NCI-H146 (cell line): Measurements from ENCODE around the gene METAP2.

Experiments used
- DNase-seq: peaks from one replicate; lab custom pipeline; 2025; lab: John Stamatoyannopoulos, UW

The METAP2 gene

DNA sequence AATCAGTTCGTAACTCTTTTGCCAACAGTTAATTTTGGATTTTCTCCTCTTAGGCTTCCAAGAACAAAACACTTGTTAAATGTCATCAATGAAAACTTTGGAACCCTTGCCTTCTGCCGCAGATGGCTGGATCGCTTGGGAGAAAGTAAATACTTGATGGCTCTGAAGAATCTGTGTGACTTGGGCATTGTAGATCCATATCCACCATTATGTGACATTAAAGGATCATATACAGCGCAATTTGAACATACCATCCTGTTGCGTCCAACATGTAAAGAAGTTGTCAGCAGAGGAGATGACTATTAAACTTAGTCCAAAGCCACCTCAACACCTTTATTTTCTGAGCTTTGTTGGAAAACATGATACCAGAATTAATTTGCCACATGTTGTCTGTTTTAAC is 39.6 kb downstream of the METAP2 start:
- DNase-seq: no peak

GRCh38 chr12:95515197-95515596 is 41.2 kb downstream of the METAP2 start:
- no peak for DNase-seq

DNA sequence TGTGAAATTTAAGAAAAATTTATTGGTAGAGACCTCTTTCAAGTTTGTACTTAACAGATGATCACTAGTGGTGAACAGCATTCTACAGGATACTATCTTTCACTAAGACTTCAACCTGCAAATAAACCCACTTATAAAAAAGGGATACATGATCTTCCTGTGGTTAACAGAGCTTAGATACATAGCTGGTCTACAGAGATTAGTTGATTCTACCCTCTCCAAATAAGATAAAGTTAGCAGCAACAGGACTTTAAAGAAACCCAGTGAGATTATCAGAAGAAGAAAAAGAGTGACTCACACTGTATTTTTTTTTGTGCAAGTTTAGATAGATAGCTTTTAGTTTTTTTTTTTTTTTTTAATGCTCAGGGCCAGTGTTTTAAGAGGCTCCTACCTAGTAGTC is 42.8 kb downstream of the METAP2 start:
- no peak for DNase-seq

GRCh38 chr12:95517246-95517645 is 43.3 kb downstream of the METAP2 start:
- no peak for DNase-seq

DNA sequence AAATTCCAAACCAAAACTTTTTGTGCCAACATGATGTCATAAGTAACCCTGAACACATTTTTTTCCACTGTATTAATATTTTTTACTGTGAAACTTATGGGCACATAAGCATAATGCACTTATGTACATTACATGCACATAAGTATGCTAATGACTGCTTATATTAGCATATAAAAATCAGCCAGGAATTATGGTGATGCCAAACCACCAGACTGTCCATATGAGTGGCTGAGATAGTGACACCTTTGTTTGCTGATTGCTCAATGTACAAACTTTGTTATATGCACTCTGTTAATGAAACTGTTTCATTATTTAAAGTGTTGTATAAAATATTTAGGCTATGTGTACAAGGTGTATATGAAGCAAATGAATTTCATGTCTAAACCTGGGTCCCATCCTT is 45.0 kb downstream of the METAP2 start:
- DNase-seq: no peak

- no peak for DNase-seq
These were observed 46.9 kb downstream of the METAP2 start for GRCh38 chr12:95520816-95521215.

DNA sequence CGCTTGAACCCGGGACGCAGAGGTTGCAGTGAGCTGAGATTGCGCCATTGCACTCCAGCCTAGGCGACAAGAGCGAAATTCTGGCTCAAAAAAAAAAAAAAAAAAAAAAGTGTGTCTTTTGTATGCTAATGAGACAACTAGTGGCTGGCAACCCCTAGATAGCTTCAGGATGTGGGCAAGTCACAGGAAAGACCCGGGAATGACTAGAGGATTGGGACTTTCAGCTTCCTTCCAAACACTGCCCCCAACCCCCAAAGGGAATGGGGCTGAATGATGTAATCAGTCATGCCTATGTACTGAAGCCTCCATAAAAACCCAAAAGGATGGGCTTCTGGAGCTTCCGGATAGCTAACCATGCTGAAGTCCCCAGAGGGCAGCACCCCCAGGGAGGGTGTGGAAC is 48.7 kb downstream of the METAP2 start:
- no peak for DNase-seq

DNA sequence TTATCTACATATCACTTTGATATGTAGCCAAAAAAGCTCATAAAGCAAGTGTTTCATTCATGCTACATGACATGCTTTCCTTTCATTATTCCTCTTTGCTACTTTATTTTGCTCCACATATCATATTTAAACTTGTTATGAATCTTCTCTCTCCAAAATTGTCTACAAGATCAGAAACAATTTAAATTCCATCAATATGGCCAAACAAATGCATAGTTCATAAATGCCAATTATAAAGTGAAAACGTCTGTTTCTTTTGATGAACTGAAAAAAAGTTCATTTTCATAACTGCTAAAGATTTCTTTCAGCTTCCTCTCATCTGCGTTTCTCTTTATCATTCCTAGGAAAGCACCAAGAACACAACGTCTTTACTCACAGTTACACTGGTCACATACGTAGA is 54.5 kb downstream of the METAP2 start:
- DNase-seq: no peak

DNA sequence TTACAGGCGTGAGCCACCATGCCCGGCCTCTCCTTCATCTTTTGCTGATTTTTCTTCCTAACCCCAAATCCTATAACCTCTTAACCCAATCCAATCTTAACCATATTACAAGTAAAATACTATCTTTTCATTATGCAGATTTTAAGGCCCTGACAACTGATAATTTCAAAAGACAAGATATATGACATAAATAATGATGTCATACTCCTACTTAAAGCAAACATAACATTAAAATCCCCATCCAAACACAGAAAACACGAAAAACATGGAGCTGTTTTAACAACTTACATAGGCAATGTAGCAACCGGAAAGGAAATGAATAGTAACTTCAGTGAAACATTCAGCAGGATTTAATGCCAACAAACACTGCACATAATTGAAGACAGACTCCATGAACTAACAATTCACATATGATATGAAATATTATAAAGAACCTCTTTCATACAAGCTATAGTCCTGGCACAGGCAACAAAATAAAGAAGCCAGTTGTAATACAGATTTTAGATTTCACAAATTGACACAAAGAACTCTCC is 55.8 kb downstream of the METAP2 start:
- no peak for DNase-seq

GRCh38 chr12:95532851-95533250 is 58.9 kb downstream of the METAP2 start:
- DNase-seq: no peak

GRCh38 chr12:95533985-95534384 is 60.0 kb downstream of the METAP2 start:
- no peak for DNase-seq

DNA sequence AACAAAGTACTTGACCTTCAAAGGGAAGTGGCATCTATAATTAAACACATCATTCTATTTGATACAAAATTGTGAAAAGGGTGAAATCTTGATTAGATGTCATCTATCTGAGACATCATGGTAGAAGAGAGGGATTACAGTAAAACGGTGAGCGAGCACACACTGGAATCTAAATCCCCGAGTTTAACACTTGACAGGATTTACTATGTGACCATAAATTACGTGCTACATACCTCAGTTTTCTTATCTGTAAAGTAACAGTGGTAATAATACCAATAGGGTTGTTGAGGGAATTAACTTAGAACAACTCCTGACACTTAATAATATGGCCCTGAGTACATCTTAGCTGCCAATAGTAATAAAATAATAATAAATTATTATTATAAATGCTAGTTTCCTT is 64.1 kb downstream of the METAP2 start:
- no peak for DNase-seq

DNA sequence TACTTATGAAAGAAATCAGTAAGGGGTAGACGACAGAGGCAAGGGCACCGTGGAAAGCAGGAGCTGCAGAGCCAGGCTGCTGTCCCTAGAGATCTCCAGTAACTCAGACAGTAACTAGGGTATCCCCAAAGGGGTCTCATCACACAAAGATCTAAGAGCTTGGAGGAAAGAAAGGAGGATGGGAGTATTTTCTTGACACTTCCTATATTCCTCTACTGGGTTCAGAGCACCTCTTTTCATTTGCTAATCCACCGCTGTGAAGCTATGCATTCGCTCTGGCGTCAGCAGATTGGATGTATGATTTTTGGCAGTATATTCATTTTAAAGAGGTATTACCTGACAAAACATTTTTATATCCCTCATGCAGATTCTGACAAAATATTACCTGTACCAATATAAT is 64.7 kb downstream of the METAP2 start:
- no peak for DNase-seq

- DNase-seq: no peak
These were observed 67.5 kb downstream of the METAP2 start for GRCh38 chr12:95541436-95541835.

DNA sequence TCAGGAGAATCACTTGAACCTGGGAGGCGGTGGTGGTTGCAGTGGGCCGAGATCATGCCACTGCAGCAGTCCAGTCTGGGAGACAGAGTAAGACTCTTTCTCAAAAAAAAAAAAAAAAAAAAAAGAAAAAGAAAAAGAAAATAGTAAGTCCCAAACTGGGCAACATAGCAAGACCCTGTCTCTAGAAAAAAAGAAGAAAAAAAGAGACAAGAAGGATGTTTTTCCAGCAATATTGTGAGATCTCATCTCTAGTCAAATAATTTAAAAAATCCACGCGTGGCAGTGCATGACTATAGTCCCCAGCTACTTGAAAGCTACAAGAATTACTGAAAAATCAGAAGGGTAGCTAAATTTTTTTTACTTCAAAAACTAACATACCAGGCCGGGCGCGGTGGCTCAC is 69.4 kb downstream of the METAP2 start:
- DNase-seq: no peak

DNA sequence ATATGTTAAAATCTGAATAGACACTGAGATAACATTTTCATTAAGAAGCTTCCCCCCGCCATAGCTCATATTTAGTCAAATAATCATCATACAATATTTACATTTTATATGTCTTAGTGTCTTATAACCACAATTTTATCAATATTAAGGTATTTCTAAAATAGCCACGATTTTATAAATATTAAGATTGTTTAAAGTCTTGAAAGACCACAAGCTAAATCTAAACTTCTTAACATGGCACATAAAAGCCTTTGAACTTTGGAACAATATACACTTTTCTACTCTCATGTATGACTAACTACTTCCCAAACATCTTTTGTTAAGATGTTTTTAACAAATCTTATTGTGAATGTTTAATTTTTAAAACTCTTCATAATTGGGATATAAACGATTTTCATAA is 70.8 kb downstream of the METAP2 start:
- DNase-seq: no peak

DNA sequence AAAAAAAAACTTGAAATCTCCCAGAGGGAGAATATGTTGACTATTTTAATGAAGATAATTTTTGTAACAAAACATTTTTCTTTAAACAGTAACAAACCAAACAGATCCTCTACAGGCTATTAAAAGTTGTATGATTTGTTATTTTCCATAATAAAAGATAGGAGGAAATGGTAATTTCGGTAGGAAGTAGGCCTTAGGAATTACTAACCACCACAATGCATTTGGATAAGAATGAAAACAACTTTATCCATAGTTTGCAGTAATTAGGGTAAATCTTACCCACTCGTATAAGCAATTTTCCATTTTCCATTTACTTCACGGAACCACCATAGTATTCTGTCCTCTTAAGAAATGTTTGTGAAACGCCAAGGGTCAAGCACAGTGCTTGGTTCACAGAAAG is 71.4 kb downstream of the METAP2 start:
- DNase-seq: no peak

- DNase-seq: peak; percentile 70
These were observed 72.0 kb downstream of the METAP2 start for GRCh38 chr12:95545731-95546490.

DNA sequence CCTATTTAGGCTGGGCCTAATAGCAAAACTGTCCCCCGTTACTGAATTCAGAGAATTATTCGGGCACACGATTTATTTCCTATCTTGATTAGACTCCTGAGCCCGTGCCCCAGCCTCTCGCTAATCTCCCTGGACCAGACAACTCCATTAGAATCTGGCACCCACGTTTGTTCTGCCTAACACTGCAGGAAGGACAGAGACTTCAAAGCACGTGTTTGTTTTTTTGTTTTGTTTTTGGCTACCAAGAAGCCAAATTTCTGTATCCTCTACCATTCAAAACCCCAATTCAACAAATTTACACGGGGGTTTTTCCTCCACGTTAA is 72.5 kb downstream of the METAP2 start:
- DNase-seq: no peak

GRCh38 chr12:95547522-95548055 is 73.6 kb downstream of the METAP2 start:
- no peak for DNase-seq

DNA sequence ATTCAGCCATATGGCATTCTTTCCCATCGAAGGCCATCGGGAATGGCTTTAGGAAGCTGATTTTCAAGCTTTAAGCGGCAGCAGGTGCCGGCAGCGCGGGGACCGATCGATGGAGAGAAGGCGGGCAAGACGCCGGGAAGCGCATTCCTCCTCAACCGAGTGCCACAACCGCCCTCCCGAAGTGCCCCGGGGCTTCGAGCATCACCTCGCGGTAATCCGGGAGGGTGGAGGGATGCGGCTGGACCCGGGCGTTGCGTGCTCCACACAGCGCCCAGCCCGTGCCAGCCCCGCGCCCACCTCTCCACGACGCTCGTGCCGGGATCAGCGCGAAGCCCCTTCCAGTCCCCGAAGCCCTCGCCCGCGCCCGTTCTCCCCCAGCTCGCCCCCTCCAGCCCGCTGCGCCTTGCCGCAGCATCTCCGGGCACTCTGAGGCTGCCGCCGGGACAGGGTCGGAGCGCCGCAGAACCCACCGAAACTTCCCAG is 74.1 kb downstream of the METAP2 start:
- DNase-seq: peak; percentile 55

GRCh38 chr12:95548539-95549391 is 74.8 kb downstream of the METAP2 start:
- DNase-seq: peak; percentile 67
